GM12801 (cell line): ENCODE results near the gene C5orf15.

Experiments used
- TF ChIP-seq, protein P1 (sequence below): IDR thresholded peaks from one replicate; pipeline ENCODE4 v1.5.1; 2011; ENCODE audit warnings: control low read depth; ENCODE audit not compliant: insufficient read length; ENCODE audit errors: extremely low read depth

C5orf15 gene

DNA sequence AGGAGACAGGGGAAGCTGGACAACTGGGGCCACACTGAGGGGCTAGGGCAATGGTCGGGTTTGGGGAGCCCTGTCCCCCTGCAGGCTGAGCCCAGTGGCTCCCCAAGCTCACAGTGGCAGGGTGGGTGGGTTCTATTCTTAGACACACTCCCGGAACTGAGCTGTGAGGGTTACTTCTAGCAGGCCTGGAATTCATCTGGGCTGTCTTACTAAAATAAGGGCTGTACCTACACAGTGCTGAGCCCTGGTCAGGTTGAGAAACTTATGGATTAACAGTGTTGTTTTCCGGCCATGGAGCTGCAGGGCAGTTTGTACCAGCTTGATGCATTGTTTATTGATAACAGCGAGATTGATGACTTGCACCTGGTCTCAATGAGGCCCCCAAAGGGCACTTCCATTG is 58.8 kb downstream of the C5orf15 start:
- TF ChIP-seq, protein P1, sequence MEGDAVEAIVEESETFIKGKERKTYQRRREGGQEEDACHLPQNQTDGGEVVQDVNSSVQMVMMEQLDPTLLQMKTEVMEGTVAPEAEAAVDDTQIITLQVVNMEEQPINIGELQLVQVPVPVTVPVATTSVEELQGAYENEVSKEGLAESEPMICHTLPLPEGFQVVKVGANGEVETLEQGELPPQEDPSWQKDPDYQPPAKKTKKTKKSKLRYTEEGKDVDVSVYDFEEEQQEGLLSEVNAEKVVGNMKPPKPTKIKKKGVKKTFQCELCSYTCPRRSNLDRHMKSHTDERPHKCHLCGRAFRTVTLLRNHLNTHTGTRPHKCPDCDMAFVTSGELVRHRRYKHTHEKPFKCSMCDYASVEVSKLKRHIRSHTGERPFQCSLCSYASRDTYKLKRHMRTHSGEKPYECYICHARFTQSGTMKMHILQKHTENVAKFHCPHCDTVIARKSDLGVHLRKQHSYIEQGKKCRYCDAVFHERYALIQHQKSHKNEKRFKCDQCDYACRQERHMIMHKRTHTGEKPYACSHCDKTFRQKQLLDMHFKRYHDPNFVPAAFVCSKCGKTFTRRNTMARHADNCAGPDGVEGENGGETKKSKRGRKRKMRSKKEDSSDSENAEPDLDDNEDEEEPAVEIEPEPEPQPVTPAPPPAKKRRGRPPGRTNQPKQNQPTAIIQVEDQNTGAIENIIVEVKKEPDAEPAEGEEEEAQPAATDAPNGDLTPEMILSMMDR, result no peak

DNA sequence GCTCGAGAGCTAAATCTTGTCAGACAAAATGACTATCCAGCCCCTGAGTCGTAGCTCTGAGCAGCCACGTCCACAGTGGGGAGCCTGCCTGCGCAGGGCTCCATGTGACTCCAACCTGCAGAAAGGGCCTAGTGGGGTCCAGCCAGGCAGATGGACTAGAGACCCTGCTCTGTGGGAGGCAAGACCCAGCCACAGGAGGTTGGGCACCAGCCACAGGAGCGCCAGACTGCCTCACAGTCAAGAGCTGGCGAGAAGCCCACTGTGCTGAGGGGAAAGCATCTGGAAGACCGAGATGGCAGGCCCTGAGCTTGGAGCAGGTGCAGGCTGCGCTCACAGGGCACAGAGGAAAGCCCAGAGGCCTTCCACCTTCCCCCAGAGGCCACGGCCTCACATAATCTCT is 61.4 kb downstream of the C5orf15 start:
- TF ChIP-seq, protein P1, result no peak

DNA sequence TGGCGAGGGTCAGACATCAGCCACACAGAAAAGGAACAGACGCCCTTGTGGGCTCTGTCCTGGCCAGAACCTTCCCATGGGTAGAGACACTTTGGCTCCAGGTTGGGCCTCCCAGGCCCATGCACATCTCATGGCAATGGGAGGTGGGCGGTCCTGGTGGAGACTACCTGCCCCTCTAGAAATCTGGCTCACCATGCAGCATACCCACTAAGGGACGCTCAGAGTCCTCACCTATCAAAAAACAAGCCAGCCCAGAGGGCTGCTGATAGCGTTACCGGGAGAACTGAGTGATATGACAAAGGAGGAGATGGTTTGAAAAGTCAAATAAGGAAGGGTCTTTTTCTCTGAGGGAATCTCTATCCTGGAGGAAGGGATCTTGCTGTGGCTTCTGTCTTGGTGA is 62.1 kb downstream of the C5orf15 start:
- TF ChIP-seq, protein P1, result no peak
